Measurements from ENCODE around the gene LRP8. TPM values are rescaled to one million over a fixed set of nuclear protein-coding genes. Genes with fewer than 3 reads are reported as not detected.

The LRP8 gene
- total and polyA plus RNA-seq, 2 of the 13 experiments (the other 11 are each of a cell fraction or from before 2014, with no cell fraction given), result 17.3 to 17.4 TPM

DNA sequence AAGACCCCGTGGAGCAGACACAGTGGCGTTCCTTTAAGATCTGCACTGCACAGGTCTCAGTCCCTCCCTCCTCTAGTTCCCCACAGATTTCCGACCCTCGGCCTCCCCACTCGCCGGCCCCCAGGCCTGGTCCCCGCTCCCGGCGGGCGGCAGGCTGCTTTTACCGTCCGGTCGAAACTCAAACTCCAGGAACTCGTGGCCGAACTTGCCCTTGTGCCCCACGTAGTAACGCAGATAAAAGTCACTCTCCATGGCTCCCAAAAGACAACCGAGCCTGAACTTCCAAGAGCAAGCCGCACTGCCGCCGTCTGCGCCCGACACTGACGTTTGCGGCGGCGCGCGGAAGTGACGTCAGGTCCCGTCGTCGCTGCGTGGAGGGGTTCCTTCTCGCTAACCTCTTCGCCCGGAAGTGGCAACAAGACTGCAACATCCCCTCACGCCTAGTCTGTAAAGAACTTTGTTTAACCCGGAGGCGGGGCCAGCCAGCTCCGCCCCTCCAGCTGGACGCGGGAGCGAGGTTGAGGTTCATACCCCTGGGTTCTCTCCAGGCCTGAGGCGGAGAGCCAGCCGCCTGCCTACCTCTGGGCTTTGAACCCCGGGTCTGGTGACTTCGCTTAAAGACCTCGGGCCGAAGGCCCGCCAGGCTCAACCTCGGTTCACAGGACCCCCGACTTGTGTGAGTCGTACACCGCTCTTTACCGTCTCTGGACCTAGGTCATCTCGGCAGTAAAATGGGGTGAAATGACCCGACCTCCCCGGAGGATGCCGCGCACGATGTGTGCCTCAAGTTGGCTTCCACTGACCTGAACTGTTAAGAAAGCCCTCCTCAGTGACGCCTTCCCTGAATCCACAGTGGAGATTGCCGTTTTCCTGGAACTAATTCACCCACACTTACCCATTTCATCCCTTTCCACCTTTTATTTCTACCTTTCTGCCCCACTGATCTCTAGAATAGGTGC lies 89.4 kb downstream of the LRP8 start, which contains the start of gene MAGOH (continued):
- TF ChIP-seq, protein P1, sequence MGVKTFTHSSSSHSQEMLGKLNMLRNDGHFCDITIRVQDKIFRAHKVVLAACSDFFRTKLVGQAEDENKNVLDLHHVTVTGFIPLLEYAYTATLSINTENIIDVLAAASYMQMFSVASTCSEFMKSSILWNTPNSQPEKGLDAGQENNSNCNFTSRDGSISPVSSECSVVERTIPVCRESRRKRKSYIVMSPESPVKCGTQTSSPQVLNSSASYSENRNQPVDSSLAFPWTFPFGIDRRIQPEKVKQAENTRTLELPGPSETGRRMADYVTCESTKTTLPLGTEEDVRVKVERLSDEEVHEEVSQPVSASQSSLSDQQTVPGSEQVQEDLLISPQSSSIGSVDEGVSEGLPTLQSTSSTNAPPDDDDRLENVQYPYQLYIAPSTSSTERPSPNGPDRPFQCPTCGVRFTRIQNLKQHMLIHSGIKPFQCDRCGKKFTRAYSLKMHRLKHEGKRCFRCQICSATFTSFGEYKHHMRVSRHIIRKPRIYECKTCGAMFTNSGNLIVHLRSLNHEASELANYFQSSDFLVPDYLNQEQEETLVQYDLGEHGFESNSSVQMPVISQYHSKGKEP (CRISPR knock-in tag; IDR thresholded peaks at IDR 0.05), result no peak; the same call in 1 of the 2 replicates
- TF ChIP-seq ZNF30 (CRISPR knock-in tag; IDR thresholded peaks at IDR 0.05), result no peak
- TF ChIP-seq, protein P2, sequence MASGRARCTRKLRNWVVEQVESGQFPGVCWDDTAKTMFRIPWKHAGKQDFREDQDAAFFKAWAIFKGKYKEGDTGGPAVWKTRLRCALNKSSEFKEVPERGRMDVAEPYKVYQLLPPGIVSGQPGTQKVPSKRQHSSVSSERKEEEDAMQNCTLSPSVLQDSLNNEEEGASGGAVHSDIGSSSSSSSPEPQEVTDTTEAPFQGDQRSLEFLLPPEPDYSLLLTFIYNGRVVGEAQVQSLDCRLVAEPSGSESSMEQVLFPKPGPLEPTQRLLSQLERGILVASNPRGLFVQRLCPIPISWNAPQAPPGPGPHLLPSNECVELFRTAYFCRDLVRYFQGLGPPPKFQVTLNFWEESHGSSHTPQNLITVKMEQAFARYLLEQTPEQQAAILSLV (CRISPR knock-in tag; IDR thresholded peaks at IDR 0.05; ENCODE audit: borderline replicate concordance), result no peak
- TF ChIP-seq ZNF263 (CRISPR knock-in tag; IDR thresholded peaks at IDR 0.05), result no peak; the same call in 1 of the 2 replicates
- TF ChIP-seq CENPX (CRISPR knock-in tag; IDR thresholded peaks at IDR 0.05), result no peak
- TF ChIP-seq ZNF292 (CRISPR knock-in tag; IDR thresholded peaks at IDR 0.05; ENCODE audit: borderline replicate concordance, low read depth), result 0 out of 2 replicates have a peak, but pooled peaks have one; percentile 36
- peak; percentile 39 for TF ChIP-seq PHF5A (CRISPR knock-in tag; IDR thresholded peaks at IDR 0.05; ENCODE audit: low read depth, unreplicated experiment)
- TF ChIP-seq, protein P3, sequence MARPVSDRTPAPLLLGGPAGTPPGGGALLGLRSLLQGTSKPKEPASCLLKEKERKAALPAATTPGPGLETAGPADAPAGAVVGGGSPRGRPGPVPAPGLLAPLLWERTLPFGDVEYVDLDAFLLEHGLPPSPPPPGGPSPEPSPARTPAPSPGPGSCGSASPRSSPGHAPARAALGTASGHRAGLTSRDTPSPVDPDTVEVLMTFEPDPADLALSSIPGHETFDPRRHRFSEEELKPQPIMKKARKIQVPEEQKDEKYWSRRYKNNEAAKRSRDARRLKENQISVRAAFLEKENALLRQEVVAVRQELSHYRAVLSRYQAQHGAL (CRISPR knock-in tag; IDR thresholded peaks at IDR 0.05; ENCODE audit: not compliant biosample characterization), result no peak
- TF ChIP-seq ZNF776 (CRISPR knock-in tag; IDR thresholded peaks at IDR 0.05), result no peak; the same call in 1 of the 2 replicates
- TF ChIP-seq ZNF367 (CRISPR knock-in tag; IDR thresholded peaks at IDR 0.05; ENCODE audit: borderline replicate concordance), result 0 out of 2 replicates have a peak, but pooled peaks have one; percentile 55
- no peak for TF ChIP-seq HNRNPH1 (optimal IDR thresholded peaks at IDR 0.05; ENCODE audit: low read depth, low read length)
- TF ChIP-seq, protein P4, sequence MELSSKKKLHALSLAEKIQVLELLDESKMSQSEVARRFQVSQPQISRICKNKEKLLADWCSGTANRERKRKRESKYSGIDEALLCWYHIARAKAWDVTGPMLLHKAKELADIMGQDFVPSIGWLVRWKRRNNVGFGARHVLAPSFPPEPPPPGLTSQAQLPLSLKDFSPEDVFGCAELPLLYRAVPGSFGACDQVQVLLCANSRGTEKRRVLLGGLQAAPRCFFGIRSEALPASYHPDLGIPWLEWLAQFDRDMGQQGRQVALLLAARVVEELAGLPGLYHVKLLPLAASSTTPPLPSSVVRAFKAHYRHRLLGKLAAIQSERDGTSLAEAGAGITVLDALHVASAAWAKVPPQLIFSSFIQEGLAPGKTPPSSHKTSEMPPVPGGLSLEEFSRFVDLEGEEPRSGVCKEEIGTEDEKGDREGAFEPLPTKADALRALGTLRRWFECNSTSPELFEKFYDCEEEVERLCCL (CRISPR knock-in tag; IDR thresholded peaks at IDR 0.05; ENCODE audit: borderline replicate concordance), result 0 out of 2 replicates have a peak, but pooled peaks have one; percentile 65
- TF ChIP-seq MYC (CRISPR knock-in tag; IDR thresholded peaks at IDR 0.05; ENCODE audit: borderline replicate concordance), result peak; percentile 77
- TF ChIP-seq ZNF557 (CRISPR knock-in tag; IDR thresholded peaks at IDR 0.05), result no peak
- TF ChIP-seq, protein P5, sequence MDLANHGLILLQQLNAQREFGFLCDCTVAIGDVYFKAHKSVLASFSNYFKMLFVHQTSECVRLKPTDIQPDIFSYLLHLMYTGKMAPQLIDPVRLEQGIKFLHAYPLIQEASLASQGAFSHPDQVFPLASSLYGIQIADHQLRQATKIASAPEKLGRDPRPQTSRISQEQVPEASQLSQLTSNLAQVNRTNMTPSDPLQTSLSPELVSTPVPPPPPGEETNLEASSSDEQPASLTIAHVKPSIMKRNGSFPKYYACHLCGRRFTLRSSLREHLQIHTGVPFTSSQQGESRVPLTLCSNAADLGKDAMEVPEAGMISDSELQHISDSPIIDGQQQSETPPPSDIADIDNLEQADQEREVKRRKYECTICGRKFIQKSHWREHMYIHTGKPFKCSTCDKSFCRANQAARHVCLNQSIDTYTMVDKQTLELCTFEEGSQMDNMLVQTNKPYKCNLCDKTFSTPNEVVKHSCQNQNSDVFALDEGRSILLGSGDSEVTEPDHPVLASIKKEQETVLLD (CRISPR knock-in tag; IDR thresholded peaks at IDR 0.05; ENCODE audit: low read depth), result no peak; the same call in 1 of the 2 replicates
- TF ChIP-seq, protein P6, sequence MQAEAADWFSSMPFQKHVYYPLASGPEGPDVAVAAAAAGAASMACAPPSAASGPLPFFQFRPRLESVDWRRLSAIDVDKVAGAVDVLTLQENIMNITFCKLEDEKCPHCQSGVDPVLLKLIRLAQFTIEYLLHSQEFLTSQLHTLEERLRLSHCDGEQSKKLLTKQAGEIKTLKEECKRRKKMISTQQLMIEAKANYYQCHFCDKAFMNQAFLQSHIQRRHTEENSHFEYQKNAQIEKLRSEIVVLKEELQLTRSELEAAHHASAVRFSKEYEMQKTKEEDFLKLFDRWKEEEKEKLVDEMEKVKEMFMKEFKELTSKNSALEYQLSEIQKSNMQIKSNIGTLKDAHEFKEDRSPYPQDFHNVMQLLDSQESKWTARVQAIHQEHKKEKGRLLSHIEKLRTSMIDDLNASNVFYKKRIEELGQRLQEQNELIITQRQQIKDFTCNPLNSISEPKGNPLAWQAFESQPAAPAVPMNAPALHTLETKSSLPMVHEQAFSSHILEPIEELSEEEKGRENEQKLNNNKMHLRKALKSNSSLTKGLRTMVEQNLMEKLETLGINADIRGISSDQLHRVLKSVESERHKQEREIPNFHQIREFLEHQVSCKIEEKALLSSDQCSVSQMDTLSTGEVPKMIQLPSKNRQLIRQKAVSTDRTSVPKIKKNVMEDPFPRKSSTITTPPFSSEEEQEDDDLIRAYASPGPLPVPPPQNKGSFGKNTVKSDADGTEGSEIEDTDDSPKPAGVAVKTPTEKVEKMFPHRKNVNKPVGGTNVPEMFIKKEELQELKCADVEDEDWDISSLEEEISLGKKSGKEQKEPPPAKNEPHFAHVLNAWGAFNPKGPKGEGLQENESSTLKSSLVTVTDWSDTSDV (CRISPR knock-in tag; IDR thresholded peaks at IDR 0.05), result no peak; the same call in 1 of the 2 replicates
